HepG2 (cell line): Measurements from ENCODE around the gene APLF. TPM values are rescaled to one million over a fixed set of nuclear protein-coding genes. Genes with fewer than 3 reads are reported as not detected.
A peak's percentile ranks its signal among the peaks of the same experiment; 100 is the strongest.

ENCODE experiments used
- BCL6 ChIP-seq: IDR thresholded peaks from 2 replicates; pipeline ENCODE4 v1.6.1; 2016; ENCODE audit warnings: missing genetic modification reagents, missing compliant biosample characterization
- CEBPB ChIP-seq: IDR thresholded peaks from 2 replicates; pipeline ENCODE4 v1.6.1; 2011; ENCODE audit warnings: low read depth, low read length, improper control_type of control experiment, borderline replicate concordance
- PHF5A ChIP-seq: IDR thresholded peaks from one replicate; pipeline ENCODE4 v1.6.1; 2018; ENCODE audit warnings: low read depth, missing genetic modification reagents; ENCODE audit not compliant: unreplicated experiment
- SIN3A ChIP-seq: IDR thresholded peaks from 2 replicates; pipeline ENCODE4 v1.6.1; 2011; ENCODE audit warnings: low read depth, mild to moderate bottlenecking, control low read depth, low read length, borderline replicate concordance
- SMAD3 ChIP-seq: sonication (generic); formaldehyde crosslinking; IDR thresholded peaks from 2 replicates; pipeline ENCODE4 v1.4.0; 2020; ENCODE audit warnings: missing genetic modification reagents
- XRCC5 ChIP-seq: fragments of 200-400 bp; formaldehyde crosslinking; optimal IDR thresholded peaks from 2 replicates; pipeline ENCODE3; 2017; ENCODE audit warnings: mild to moderate bottlenecking, low read length
- ZFYVE20 ChIP-seq: sonication (generic); formaldehyde crosslinking; IDR thresholded peaks from 2 replicates; pipeline ENCODE4 v1.8.0; 2023; ENCODE audit warnings: low read depth, mild to moderate bottlenecking, moderate library complexity, missing genetic modification reagents, borderline replicate concordance
- ZNF253 ChIP-seq: sonication (generic); formaldehyde crosslinking; IDR thresholded peaks from 2 replicates; pipeline ENCODE4 v1.8.0; 2022; ENCODE audit warnings: mild to moderate bottlenecking, missing genetic modification reagents, borderline replicate concordance
- ZNF720 ChIP-seq: sonication (generic); formaldehyde crosslinking; IDR thresholded peaks from 2 replicates; pipeline ENCODE4 v1.4.0; 2020; ENCODE audit warnings: missing genetic modification reagents
- ZNF737 ChIP-seq: sonication (generic); formaldehyde crosslinking; IDR thresholded peaks from 2 replicates; pipeline ENCODE4 v1.5.0; 2020; ENCODE audit warnings: missing genetic modification reagents, mild to moderate bottlenecking, borderline replicate concordance
- polyA plus RNA-seq, 8 experiments: library from polyadenylated mRNA; depleted of rRNA in 3 of 8; stranded (reverse) in 7 of 8; unstranded in 1 of 8; fragments of >200 nt; fragmentation: Illumina TruSeq in 4 of 8; extraction: Trizol in 4 of 8; gene quantifications; 2 replicates each; pipeline versions ENCODE4 v1.2.1 to v1.2.3, GENCODE V29; 2011 to 2016; ENCODE audit warnings: low read depth in 4 of 8, missing spikeins in 1 of 8, mixed read lengths in 1 of 8; ENCODE audit not compliant: insufficient read depth in 1 of 8
- total RNA-seq, 5 experiments: library from RNA; depleted of rRNA; stranded (reverse); fragments of >200 nt; fragmentation: Illumina TruSeq; extraction: Trizol; gene quantifications; 2 replicates each; pipeline ENCODE4 v1.2.3, GENCODE V29; 2016; ENCODE audit warnings: low read depth in 1 of 5
- TF ChIP-seq, protein P1 (sequence below): sonication (generic); formaldehyde crosslinking; IDR thresholded peaks from 2 replicates; pipeline ENCODE4 v1.9.0; 2022; ENCODE audit warnings: missing genetic modification reagents, mild to moderate bottlenecking, borderline replicate concordance
- TF ChIP-seq, protein P2 (sequence below): sonication (generic); formaldehyde crosslinking; IDR thresholded peaks from 2 replicates; pipeline ENCODE4 v1.4.0; 2020; ENCODE audit warnings: missing genetic modification reagents

APLF gene
- total and polyA plus RNA-seq, 2 of the 13 experiments (the other 11 are each of a cell fraction or from before 2014, with no cell fraction given), result 0.45 to 2.2 TPM

- TF ChIP-seq CEBPB (peak; percentile 82), SMAD3 (CRISPR knock-in tag) (0 out of 2 replicates have a peak, but pooled peaks have one; percentile 44), ZNF720 (CRISPR knock-in tag) (no peak), XRCC5 (peak; percentile 88), SIN3A (no peak), ZNF737 (CRISPR knock-in tag) (no peak), ZFYVE20 (CRISPR knock-in tag) (no peak), ZNF253 (CRISPR knock-in tag) (no peak), PHF5A (CRISPR knock-in tag) (no peak), BCL6 (CRISPR knock-in tag) (peak; percentile 9; the same call in 1 of the 2 replicates)
- TF ChIP-seq, protein P1, sequence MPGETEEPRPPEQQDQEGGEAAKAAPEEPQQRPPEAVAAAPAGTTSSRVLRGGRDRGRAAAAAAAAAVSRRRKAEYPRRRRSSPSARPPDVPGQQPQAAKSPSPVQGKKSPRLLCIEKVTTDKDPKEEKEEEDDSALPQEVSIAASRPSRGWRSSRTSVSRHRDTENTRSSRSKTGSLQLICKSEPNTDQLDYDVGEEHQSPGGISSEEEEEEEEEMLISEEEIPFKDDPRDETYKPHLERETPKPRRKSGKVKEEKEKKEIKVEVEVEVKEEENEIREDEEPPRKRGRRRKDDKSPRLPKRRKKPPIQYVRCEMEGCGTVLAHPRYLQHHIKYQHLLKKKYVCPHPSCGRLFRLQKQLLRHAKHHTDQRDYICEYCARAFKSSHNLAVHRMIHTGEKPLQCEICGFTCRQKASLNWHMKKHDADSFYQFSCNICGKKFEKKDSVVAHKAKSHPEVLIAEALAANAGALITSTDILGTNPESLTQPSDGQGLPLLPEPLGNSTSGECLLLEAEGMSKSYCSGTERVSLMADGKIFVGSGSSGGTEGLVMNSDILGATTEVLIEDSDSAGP (CRISPR knock-in tag), result no peak
- TF ChIP-seq, protein P2, sequence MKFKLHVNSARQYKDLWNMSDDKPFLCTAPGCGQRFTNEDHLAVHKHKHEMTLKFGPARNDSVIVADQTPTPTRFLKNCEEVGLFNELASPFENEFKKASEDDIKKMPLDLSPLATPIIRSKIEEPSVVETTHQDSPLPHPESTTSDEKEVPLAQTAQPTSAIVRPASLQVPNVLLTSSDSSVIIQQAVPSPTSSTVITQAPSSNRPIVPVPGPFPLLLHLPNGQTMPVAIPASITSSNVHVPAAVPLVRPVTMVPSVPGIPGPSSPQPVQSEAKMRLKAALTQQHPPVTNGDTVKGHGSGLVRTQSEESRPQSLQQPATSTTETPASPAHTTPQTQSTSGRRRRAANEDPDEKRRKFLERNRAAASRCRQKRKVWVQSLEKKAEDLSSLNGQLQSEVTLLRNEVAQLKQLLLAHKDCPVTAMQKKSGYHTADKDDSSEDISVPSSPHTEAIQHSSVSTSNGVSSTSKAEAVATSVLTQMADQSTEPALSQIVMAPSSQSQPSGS, result peak; percentile 53; the same call in 1 of the 2 replicates
- TF ChIP-seq, all 625 proteins: peak for 29
Measured at GRCh38 chr2:68441179-68441993, 26.0 kb upstream of the APLF start (continued).
